Fibroblast of upper back skin (primary cell): ENCODE measurements around the gene GRM7.
A peak's percentile ranks its signal among the peaks of the same experiment; 100 is the strongest.

Experiments used
- DNase-seq: peaks from one replicate; pipeline ENCODE4 v3.0.0-alpha.2; 2013

The GRM7 gene

GRCh38 chr3:6985848-6986247 lies 124.9 kb downstream of the GRM7 start:
- no peak for DNase-seq

- no peak for DNase-seq
Measured at GRCh38 chr3:6989608-6990291, 128.8 kb downstream of the GRM7 start.

- DNase-seq: no peak
Measured at GRCh38 chr3:6994081-6994668, 133.3 kb downstream of the GRM7 start.

- DNase-seq: no peak
Measured at GRCh38 chr3:7000501-7000900, 139.6 kb downstream of the GRM7 start.

GRCh38 chr3:7001370-7001769 lies 140.5 kb downstream of the GRM7 start:
- no peak for DNase-seq

GRCh38 chr3:7015683-7016440 lies 154.9 kb downstream of the GRM7 start:
- peak; percentile 0 for DNase-seq

- DNase-seq: no peak
Measured at GRCh38 chr3:7025581-7026300, 164.8 kb downstream of the GRM7 start.

GRCh38 chr3:7029562-7029961 lies 168.6 kb downstream of the GRM7 start:
- DNase-seq: no peak

- no peak for DNase-seq
Measured at GRCh38 chr3:7038394-7038793, 177.5 kb downstream of the GRM7 start.

- DNase-seq: no peak
Measured at GRCh38 chr3:7062714-7063113, 201.8 kb downstream of the GRM7 start.

GRCh38 chr3:7070461-7070860 lies 209.5 kb downstream of the GRM7 start:
- DNase-seq: no peak

- no peak for DNase-seq
Measured at GRCh38 chr3:7074217-7074616, 213.3 kb downstream of the GRM7 start.

GRCh38 chr3:7075117-7075516 lies 214.2 kb downstream of the GRM7 start:
- DNase-seq: no peak

- DNase-seq: no peak
Measured at GRCh38 chr3:7075901-7076300, 215.0 kb downstream of the GRM7 start.

- DNase-seq: no peak
Measured at GRCh38 chr3:7082244-7082643, 221.3 kb downstream of the GRM7 start.

GRCh38 chr3:7086417-7086816 lies 225.5 kb downstream of the GRM7 start:
- DNase-seq: no peak

- DNase-seq: no peak
Measured at GRCh38 chr3:7095116-7095515, 234.2 kb downstream of the GRM7 start.

GRCh38 chr3:7100136-7100535 lies 239.2 kb downstream of the GRM7 start:
- no peak for DNase-seq

GRCh38 chr3:7106635-7107034 lies 245.7 kb downstream of the GRM7 start:
- DNase-seq: no peak

GRCh38 chr3:7112523-7113056 lies 251.7 kb downstream of the GRM7 start:
- DNase-seq: no peak

GRCh38 chr3:7144697-7145308 lies 283.9 kb downstream of the GRM7 start:
- DNase-seq: peak; percentile 1

- DNase-seq: no peak
Measured at GRCh38 chr3:7146529-7146928, 285.6 kb downstream of the GRM7 start.

GRCh38 chr3:7158516-7158915 lies 297.6 kb downstream of the GRM7 start:
- DNase-seq: no peak
